HG03432 (cell line): ENCODE measurements around the gene REXO5.
"Not testable (repeated sequence)": the region's sequence is repeated elsewhere in the genome, so short reads cannot be mapped to it uniquely, and the experiment has no call there.

ENCODE experiments used
- ATAC-seq: cut with Tn5 transposase; IDR thresholded peaks from one replicate; pipeline ENCODE4 v1.9.1; 2021; ENCODE audit warnings: mild to moderate bottlenecking, moderate library complexity; ENCODE audit not compliant: unreplicated experiment

The REXO5 gene, protein sequence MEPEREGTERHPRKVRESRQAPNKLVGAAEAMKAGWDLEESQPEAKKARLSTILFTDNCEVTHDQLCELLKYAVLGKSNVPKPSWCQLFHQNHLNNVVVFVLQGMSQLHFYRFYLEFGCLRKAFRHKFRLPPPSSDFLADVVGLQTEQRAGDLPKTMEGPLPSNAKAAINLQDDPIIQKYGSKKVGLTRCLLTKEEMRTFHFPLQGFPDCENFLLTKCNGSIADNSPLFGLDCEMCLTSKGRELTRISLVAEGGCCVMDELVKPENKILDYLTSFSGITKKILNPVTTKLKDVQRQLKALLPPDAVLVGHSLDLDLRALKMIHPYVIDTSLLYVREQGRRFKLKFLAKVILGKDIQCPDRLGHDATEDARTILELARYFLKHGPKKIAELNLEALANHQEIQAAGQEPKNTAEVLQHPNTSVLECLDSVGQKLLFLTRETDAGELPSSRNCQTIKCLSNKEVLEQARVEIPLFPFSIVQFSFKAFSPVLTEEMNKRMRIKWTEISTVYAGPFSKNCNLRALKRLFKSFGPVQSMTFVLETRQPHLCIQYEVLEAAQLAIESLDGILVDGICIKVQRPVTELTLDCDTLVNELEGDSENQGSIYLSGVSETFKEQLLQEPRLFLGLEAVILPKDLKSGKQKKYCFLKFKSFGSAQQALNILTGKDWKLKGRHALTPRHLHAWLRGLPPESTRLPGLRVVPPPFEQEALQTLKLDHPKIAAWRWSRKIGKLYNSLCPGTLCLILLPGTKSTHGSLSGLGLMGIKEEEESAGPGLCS

GRCh38 chr16:20806168-20807050, at the start of gene REXO5, which contains the start of gene ERI2:
Gene REXO5 (plus strand): TSS chr16:20806527. CDS start chr16:20806954, 427 bp downstream.
Gene ERI2 (minus strand): TSS chr16:20806472. CDS start chr16:20806430, 42 bp downstream.
- ATAC-seq, result peak; percentile 85

DNA sequence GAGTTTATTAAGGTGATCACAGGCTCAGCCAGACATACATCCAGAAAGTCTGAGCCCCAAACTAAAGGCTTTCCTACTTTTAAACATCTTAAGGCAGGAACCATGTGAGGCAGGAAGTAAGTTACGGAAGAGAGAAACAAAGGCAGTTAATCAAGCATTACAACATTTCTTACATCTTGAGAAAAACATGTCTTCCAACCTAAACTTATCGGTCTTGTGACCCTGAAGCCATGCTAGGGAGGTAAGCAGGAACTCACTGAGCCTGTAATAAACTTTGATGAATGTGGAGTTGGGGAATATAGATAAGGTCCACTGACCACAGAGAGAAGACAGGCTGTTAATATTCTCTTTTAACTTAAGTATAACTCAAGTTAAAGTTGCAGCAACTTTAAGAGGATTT, 46.0 kb upstream of the REXO5 start:
- ATAC-seq, result no peak

DNA sequence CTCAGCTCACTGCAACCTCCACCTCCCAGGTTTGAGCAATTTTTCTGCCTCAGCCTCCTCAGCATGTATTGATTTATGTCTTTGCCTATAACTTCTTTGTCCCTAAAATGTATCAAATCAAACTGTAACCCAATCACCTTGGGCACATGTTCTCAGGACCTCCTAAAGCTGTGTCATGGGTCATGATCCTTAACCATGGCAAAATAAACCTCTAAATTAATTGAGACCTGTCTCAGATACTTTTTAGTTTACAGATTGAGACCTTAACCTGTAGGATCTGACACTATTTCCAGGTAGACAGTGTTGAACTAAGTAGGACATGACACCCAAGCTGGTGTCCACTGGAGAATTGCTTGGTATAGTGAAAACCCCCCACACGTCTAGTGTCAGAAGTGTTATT, 45.2 kb upstream of the REXO5 start:
- no peak for ATAC-seq

GRCh38 chr16:20762404-20763123, 43.8 kb upstream of the REXO5 start:
- ATAC-seq, result no peak

DNA sequence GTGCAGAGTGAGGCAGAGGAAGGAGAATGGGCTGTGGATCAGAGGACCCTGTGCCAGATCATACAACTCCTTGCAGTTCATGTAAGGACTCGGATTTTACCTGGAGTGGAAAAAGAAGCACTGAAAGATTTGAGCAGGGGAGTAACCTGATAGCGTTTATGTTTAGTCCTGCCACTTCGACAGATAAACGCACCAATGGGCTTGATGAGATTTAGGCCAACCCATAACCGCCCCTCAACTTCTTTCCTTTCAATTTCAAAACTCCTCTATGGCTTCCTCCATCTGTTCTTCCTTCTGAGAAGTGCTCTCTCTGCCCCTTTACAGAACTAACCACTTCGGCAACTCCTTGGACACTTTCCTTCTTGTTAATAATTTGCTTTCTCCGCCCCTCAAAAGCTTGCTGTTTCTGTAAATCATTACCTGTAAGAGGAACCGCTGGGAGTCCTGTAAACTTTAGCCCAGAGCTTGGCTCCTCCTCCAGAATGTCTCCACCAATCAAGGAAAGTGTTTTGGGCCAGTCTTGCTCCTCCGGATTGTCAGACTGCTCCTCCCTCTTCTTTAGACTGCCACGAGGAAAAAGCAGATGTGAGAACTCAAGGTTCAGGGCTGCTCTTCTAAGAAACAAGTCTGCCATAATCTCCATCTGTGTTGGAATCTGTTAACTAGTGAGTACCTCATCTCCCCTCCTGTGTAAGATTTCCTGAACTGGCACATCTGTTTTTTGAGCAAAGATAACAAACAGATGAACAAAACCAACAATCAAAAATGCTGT, 42.7 kb upstream of the REXO5 start, which contains the start of gene ACSM3:
ACSM3 (plus strand) TSS at position 554 of the 772 bp plus-strand sequence. CDS start 6,021 bp downstream, outside the sequence.
- peak; percentile 98 for ATAC-seq

GRCh38 chr16:20764448-20764847, 41.9 kb upstream of the REXO5 start:
- ATAC-seq, result not testable (repeated sequence)

DNA sequence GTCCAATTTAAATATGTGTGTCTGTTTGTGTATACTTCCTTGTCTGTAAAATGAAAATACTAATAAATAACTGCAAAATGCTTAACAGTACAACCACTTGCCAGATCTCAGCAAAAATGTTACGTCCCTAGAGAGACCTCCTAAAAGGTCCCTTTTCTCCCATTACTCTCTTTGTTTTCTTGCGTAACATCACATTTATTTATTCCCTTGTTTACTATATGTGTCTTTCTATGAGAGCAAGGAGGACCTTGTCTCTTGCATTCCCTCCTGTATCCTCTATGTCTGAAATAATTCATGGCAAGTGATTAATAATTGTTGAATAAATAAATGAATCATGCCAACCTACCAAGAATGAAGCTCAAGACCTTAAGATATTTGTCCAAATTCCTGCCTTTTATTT, 40.6 kb upstream of the REXO5 start:
- no peak for ATAC-seq

- ATAC-seq, result no peak
Observed at GRCh38 chr16:20766294-20766693, 40.0 kb upstream of the REXO5 start.

- ATAC-seq, result no peak
Observed at GRCh38 chr16:20767577-20767976, 38.8 kb upstream of the REXO5 start.

DNA sequence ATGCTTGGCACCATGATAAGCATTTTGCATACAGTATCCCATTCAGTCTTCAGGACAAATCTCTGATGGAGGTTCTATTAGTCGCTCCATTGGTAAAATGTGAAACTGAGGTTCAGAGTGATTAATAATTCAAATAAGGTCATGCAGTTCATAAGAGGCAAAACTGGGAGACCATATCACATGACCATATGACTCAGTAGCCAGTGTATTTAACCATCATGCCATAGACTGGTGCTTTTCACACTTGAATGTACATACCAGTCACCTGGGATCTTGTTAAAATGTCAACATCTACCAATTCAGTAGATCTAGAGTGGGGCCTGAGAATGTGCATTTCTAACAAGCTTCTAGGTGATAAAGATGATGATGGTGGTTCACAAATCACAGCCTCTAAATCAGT, 38.2 kb upstream of the REXO5 start:
- no peak for ATAC-seq

GRCh38 chr16:20768818-20769217, 37.5 kb upstream of the REXO5 start:
- no peak for ATAC-seq

DNA sequence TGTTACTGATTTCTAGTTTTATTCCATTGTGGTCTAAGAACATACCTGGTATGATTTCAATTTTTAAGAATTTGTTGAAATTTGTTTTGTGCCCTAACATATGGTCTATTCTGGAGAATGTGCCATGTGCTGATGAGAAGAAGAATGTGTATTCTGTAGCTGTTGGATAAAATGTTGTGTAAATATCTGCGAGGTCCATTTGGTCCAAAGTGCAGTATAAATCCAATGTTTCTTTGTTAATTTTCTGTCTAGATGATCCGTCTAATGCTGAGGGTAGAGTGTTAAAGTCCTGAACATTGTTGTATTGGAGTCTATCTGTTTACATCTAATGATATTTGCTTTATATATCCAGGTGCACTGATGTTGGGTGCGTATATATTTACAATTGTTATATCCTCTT, 32.6 kb upstream of the REXO5 start:
- no peak for ATAC-seq

GRCh38 chr16:20774703-20775362, 31.5 kb upstream of the REXO5 start:
- ATAC-seq, result peak; percentile 44

- ATAC-seq, result no peak
Observed at GRCh38 chr16:20781697-20782096, 24.6 kb upstream of the REXO5 start.

GRCh38 chr16:20782470-20782869, 23.9 kb upstream of the REXO5 start:
- no peak for ATAC-seq

DNA sequence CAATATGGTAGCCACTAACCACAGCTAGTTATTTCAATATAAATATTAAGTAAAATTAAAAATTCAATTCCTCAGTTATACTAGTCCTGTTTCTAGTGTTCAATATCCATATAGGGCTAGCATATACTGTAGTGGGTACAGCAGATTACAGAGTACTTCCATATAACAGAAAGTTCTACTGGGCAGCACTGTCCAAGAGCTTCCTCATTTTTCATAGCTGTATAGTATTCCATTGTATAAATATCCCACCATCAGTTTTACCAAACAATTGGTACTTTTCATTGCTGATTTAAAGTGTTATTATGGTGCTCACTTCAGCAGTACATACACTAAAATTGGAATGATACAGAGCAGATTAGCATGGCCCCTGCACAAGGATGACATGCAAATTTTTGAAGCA, 22.1 kb upstream of the REXO5 start:
- no peak for ATAC-seq

DNA sequence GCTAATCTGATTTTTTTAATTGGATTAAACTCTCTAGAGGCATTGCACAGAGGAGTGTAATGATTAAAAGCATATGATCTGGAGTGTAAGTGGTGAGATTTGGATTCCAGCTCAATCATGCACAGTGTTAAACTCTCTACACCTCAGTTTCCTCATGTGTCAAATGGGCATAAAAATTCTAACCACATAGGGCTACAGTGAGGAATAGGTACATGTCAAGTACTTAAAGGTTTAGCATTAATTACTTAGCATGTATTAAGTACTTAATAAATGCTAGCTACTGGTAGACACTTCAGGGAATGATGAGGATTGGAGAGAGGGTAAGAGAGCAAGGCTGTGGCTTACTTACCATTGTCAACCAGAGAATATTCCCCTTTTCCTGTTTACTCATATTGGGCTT, 17.2 kb upstream of the REXO5 start:
- no peak for ATAC-seq

DNA sequence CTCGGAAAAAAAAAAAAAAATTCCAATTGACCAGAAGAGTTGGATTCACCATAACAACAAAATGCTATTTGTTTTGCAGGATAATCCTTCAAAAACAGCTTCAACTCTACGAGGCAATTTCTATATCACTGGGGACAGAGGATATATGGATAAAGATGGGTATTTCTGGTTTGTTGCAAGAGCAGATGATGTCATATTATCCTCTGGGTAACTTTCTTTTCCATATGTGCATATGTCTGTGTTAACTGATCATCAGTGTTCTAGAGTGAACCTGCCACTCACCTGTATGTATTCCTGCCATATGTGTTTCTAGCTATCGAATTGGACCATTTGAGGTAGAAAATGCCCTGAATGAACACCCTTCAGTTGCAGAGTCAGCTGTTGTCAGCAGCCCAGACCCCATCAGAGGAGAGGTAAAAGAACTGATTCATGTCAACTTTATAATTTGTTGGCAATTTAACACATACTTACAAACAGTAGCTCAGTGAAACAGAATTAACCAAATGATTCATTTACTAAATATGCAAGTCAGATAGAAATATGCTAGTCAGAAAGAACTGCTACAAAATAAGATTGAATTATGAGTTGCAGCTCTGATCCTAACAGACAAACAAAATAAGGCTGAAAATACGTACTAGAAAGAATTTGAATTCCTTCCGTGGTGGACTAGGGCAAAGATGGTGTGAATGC, 14.3 kb upstream of the REXO5 start:
- ATAC-seq, result no peak
